H1 (cell line): Measurements from ENCODE around the gene METTL18. TPM values are rescaled to one million over a fixed set of nuclear protein-coding genes. Genes with fewer than 3 reads are reported as not detected.

ENCODE experiments used
- CTCF ChIA-PET: fragments of 300-600 bp; sonication (Branson Sonifier 250); formaldehyde crosslinking; loops from one replicate; lab custom pipeline; 2021; ENCODE audit not compliant: partially characterized antibody; lab: Charles Lee
- POLR2A ChIA-PET: fragments of 300-600 bp; sonication (Branson Sonifier 250); formaldehyde crosslinking; loops from one replicate; lab custom pipeline; 2021; ENCODE audit warnings: inconsistent platforms; ENCODE audit not compliant: partially characterized antibody; lab: Charles Lee
- DNase-seq, 2 experiments: peaks; one replicate each; pipeline versions ENCODE4 v3.0.0 to v3.0.0-alpha.2; 2010 to 2022; ENCODE audit warnings: low spot score in 2 of 2, low read depth in 1 of 2, mixed read lengths in 1 of 2
- FAIRE-seq: peaks from 2 replicates; lab custom pipeline; 2011; peaks lifted over from hg19 to GRCh38; lab: Jason Lieb, UNC
- H2AFZ ChIP-seq: 2 replicates; pipeline ENCODE4 v1.8.1; 2012; ENCODE audit warnings: low read length, inconsistent platforms
- H2AK5ac ChIP-seq: 2 replicates; pipeline ENCODE4 v1.6.1; 2013; ENCODE audit warnings: low read depth, low read length
- H2BK120ac ChIP-seq: replicated peaks from 2 replicates; pipeline ENCODE3; 2013; ENCODE audit warnings: low read depth, low read length, inconsistent platforms
- H2BK12ac ChIP-seq: 2 replicates; pipeline ENCODE4 v1.6.1; 2013; ENCODE audit warnings: low read depth, low read length
- H2BK15ac ChIP-seq: 2 replicates; pipeline ENCODE4 v1.6.1; 2013; ENCODE audit warnings: low read length
- H2BK20ac ChIP-seq: 2 replicates; pipeline ENCODE4 v1.6.1; 2013; ENCODE audit warnings: low read length
- H2BK5ac ChIP-seq: 2 replicates; pipeline ENCODE4 v1.6.1; 2013; ENCODE audit warnings: low read depth, low read length
- H3K14ac ChIP-seq: 2 replicates; pipeline ENCODE4 v1.6.1; 2013; ENCODE audit warnings: inconsistent platforms; ENCODE audit not compliant: insufficient read length
- H3K18ac ChIP-seq: 2 replicates; pipeline ENCODE4 v1.6.1; 2013; ENCODE audit warnings: low read length; ENCODE audit errors: extremely low read depth
- H3K23ac ChIP-seq: 2 replicates; pipeline ENCODE4 v1.6.1; 2013; ENCODE audit warnings: inconsistent platforms; ENCODE audit not compliant: insufficient read length
- H3K23me2 ChIP-seq: 2 replicates; pipeline ENCODE4 v1.6.1; 2013; ENCODE audit warnings: low read depth, low read length
- H3K27ac ChIP-seq: 2 replicates; pipeline ENCODE4 v1.6.1; 2011; ENCODE audit warnings: low read depth, low read length, inconsistent platforms
- H3K27me3 ChIP-seq, 4 experiments: replicated peaks in 1 of 4; 1 replicate in 1 of 4; 2 replicates in 3 of 4; pipeline versions ENCODE4 v1.6.1 to v1.8.1; 2011 to 2013; ENCODE audit warnings: low read length in 3 of 4, mild to moderate bottlenecking in 3 of 4, inconsistent platforms in 2 of 4, mixed read lengths in 2 of 4, moderate library complexity in 1 of 4; ENCODE audit not compliant: control insufficient read depth in 3 of 4, insufficient read depth in 3 of 4; ENCODE audit errors: extremely low read depth in 1 of 4
- H3K36me3 ChIP-seq, 4 experiments: 2 replicates each; pipeline versions ENCODE4 v1.6.1 to v1.8.1; 2011 to 2013; ENCODE audit warnings: mild to moderate bottlenecking in 4 of 4, low read length in 3 of 4, moderate library complexity in 2 of 4, control low read depth in 1 of 4, inconsistent platforms in 1 of 4; ENCODE audit not compliant: insufficient read depth in 4 of 4, control insufficient read depth in 2 of 4
- H3K4ac ChIP-seq: replicated peaks from 2 replicates; pipeline ENCODE3; 2013; ENCODE audit warnings: low read length, low read depth, mixed read lengths, inconsistent platforms; ENCODE audit not compliant: insufficient read length
- H3K4me1 ChIP-seq, 4 experiments: replicated peaks in 1 of 4; 1 replicate in 1 of 4; 2 replicates in 3 of 4; pipeline versions ENCODE4 v1.6.1 to v1.8.1; 2011 to 2013; ENCODE audit warnings: low read length in 3 of 4, inconsistent platforms in 2 of 4, mixed read lengths in 1 of 4; ENCODE audit not compliant: insufficient read depth in 4 of 4, control insufficient read depth in 3 of 4
- H3K4me2 ChIP-seq, 2 experiments: 2 replicates each; pipeline versions ENCODE4 v1.6.1 to v1.8.1; 2011 to 2013; ENCODE audit warnings: low read depth in 2 of 2, low read length in 2 of 2, control low read depth in 1 of 2, inconsistent platforms in 1 of 2, mild to moderate bottlenecking in 1 of 2; ENCODE audit not compliant: insufficient read depth in 1 of 2
- H3K4me3 ChIP-seq, 4 experiments: fragments of 200-600, 300-600 bp in 1 of 4; sonication (generic), shearing (Covaris generic), sonication (Bioruptor Twin) in 1 of 4; 2 replicates each; pipeline versions ENCODE4 v1.5.1 to v1.8.1; 2011 to 2016; ENCODE audit warnings: low read length in 4 of 4, low read depth in 3 of 4, control low read depth in 2 of 4, inconsistent platforms in 2 of 4, mild to moderate bottlenecking in 2 of 4, mixed read lengths in 1 of 4, moderate library complexity in 1 of 4; ENCODE audit not compliant: insufficient read depth in 2 of 4; ENCODE audit errors: extremely low read depth in 1 of 4
- H3K56ac ChIP-seq: replicated peaks from 2 replicates; pipeline ENCODE3; 2013; ENCODE audit warnings: low read depth, mild to moderate bottlenecking, mixed read lengths, low read length, inconsistent platforms; ENCODE audit not compliant: insufficient read length
- H3K79me1 ChIP-seq: 2 replicates; pipeline ENCODE4 v1.6.1; 2013; ENCODE audit warnings: low read depth, low read length, control low read depth
- H3K79me2 ChIP-seq, 2 experiments: 2 replicates each; pipeline versions ENCODE4 v1.6.1 to v1.8.1; 2012 to 2013; ENCODE audit warnings: low read length in 2 of 2, mild to moderate bottlenecking in 2 of 2, inconsistent platforms in 1 of 2; ENCODE audit not compliant: insufficient read depth in 2 of 2, control insufficient read depth in 1 of 2
- H3K9ac ChIP-seq, 4 experiments: replicated peaks in 1 of 4; 1 replicate in 1 of 4; 2 replicates in 3 of 4; pipeline versions ENCODE4 v1.6.1 to v1.8.1; 2011 to 2013; ENCODE audit warnings: low read depth in 3 of 4, low read length in 3 of 4, control low read depth in 2 of 4, mild to moderate bottlenecking in 2 of 4, moderate library complexity in 2 of 4, inconsistent platforms in 1 of 4; ENCODE audit errors: extremely low read depth in 1 of 4
- H3K9me3 ChIP-seq, 2 experiments: 2 replicates each; pipeline versions ENCODE4 v1.6.1 to v1.8.1; 2012 to 2013; ENCODE audit warnings: mild to moderate bottlenecking in 2 of 2, moderate library complexity in 2 of 2, control low read depth in 1 of 2, inconsistent platforms in 1 of 2, low read depth in 1 of 2, low read length in 1 of 2, mixed read lengths in 1 of 2; ENCODE audit not compliant: insufficient read depth in 2 of 2
- H4K20me1 ChIP-seq, 2 experiments: replicated peaks in 1 of 2; 2 replicates each; pipeline versions ENCODE3 to v1.8.1; 2011 to 2013; ENCODE audit warnings: inconsistent platforms in 2 of 2, low read length in 2 of 2, mild to moderate bottlenecking in 1 of 2; ENCODE audit not compliant: insufficient read depth in 2 of 2, control insufficient read depth in 1 of 2
- H4K5ac ChIP-seq: 2 replicates; pipeline ENCODE4 v1.6.1; 2013; ENCODE audit warnings: low read length, low read depth, mixed read lengths, inconsistent platforms; ENCODE audit not compliant: insufficient read length
- H4K8ac ChIP-seq: 2 replicates; pipeline ENCODE4 v1.8.0; 2013; ENCODE audit warnings: mild to moderate bottlenecking, moderate library complexity, low read length, inconsistent platforms; ENCODE audit not compliant: insufficient read depth; ENCODE audit errors: extremely low read depth
- H4K91ac ChIP-seq: replicated peaks from 2 replicates; pipeline ENCODE3; 2013; ENCODE audit warnings: low read length, mixed read lengths, inconsistent platforms; ENCODE audit not compliant: insufficient read length
- ASH2L ChIP-seq: fragments of 200-600, 300-600 bp; sonication (generic); IDR thresholded peaks from one replicate; pipeline ENCODE4 v1.7.1; 2017; ENCODE audit warnings: low read length
- whole genome bisulfite sequencing, 2 experiments: shearing (Covaris generic) in 1 of 2; methylation state at CpG; one replicate each; pipeline versions ENCODE4 v1.1.6 to v1.1.7; 2013 to 2015; ENCODE audit warnings: low lambda C conversion rate in 2 of 2, mixed read lengths in 2 of 2, inconsistent platforms in 1 of 2, low coverage in 1 of 2, missing lambda C conversion rate in 1 of 2; ENCODE audit not compliant: insufficient replicate concordance in 2 of 2, insufficient coverage in 1 of 2, insufficient read length in 1 of 2; ENCODE audit errors: extremely low coverage in 1 of 2, missing lambda C conversion rate in 1 of 2; 5-methylcytosine and 5-hydroxymethylcytosine counted together
- polyA plus RNA-seq, 7 experiments: library from polyadenylated mRNA; depleted of rRNA in 3 of 7; stranded (reverse) in 5 of 7; unstranded in 2 of 7; fragments of >200 nt in 5 of 7; fragments of 200-250 nt in 2 of 7; gene quantifications; 1 replicate in 5 of 7; 2 replicates in 1 of 7; 4 replicates in 1 of 7; pipeline versions ENCODE4 v1.2.1 to v1.2.3, GENCODE V29; 2011 to 2013; ENCODE audit warnings: missing spikeins in 2 of 7, mixed read lengths in 2 of 7
- total RNA-seq: library from RNA; stranded (reverse); fragmentation: NEBNext Ultra II Directional; extraction: Animal tissue kit (Norgen Biotek cat#: 25700); gene quantifications from 2 replicates; pipeline ENCODE4 v1.2.1, GENCODE V29; 2021

The METTL18 gene
- total and polyA plus RNA-seq, 2 of the 8 experiments (the other 6 are each of a cell fraction or from before 2014, with no cell fraction given), result 1.4 to 7.6 TPM

- Histone ChIP-seq H2AFZ (no peak overlapping the region), H3K56ac (no peak overlapping the region), H3K18ac (no peak overlapping the region), H2AK5ac (no peak overlapping the region), H3K4me3 (no peak overlapping the region), H4K91ac (no peak overlapping the region), H4K20me1 (peaks cover 0 to 1% of the 10 kb centered on the region in 2 experiments), H3K36me3 (peaks cover 2 to 38% (median 17%) of the 10 kb centered on the region in 4 experiments; a peak in 6 of 8 replicates), H3K27me3 (no peaks in the 10 kb centered on the region), H4K8ac (no peak overlapping the region), H3K4me2 (no peak overlapping the region), H3K4ac (no peak overlapping the region), H3K23ac (no peak overlapping the region), H2BK5ac (no peak overlapping the region), H3K4me1 (no peaks in the 10 kb centered on the region), H3K79me1 (no peaks in the 10 kb centered on the region; the same call in 1 of the 2 replicates), H3K9ac (no peak overlapping the region), H2BK120ac (no peak overlapping the region), H3K9me3 (no peaks in the 10 kb centered on the region), H2BK20ac (no peak overlapping the region), H3K27ac (no peak overlapping the region), H2BK15ac (no peak overlapping the region), H3K79me2 (no peaks in the 10 kb centered on the region), H4K5ac (no peak overlapping the region), H3K23me2 (no peaks in the 10 kb centered on the region), H3K14ac (no peak overlapping the region), H2BK12ac (no peak overlapping the region)
- DNase-seq (no peak), FAIRE-seq (no peak)
- ChIA-PET CTCF (no interaction called here), POLR2A (no interaction called here)
- no peak for TF ChIP-seq ASH2L
- WGBS, 2 experiments, result 95% methylated on average over 1 of the region's 1 CpG; no CpG with 5 or more reads in 1 of the 2 experiments
These were observed 21.9 kb upstream of the METTL18 start for GRCh38 chr1:169816617-169817016.
